ENCODE results near the gene IBTK.
"Not testable (repeated sequence)": the region's sequence is repeated elsewhere in the genome, so short reads cannot be mapped to it uniquely, and the experiment has no call there.

Gene IBTK

GRCh38 chr6:82245376-82245775 lies 2.2 kb downstream of the IBTK start:
- no peak for DNase-seq

GRCh38 chr6:82243884-82244283 lies 3.7 kb downstream of the IBTK start:
- DNase-seq, result no peak

DNA sequence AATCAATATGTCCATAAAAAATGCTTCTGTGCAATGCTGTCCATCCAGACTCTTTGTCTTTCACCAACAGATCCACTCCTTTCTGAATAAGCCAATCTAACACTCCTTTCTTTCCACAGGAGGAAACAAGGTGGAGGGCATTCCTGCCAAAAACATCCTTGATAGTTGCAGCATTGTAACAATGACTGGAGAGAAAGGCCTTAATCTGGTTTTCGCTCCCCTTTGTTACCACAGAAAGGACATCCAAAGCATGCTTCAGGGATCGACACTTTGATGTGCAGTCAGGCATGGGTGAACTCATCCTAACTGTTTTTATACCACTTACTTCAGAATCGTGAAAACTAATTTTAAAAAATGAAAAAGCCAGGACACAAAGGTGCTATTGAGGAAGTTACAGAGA lies 7.4 kb downstream of the IBTK start:
- DNase-seq, result no peak

- no peak for DNase-seq
Observed at GRCh38 chr6:82239597-82239996, 7.9 kb downstream of the IBTK start.

DNA sequence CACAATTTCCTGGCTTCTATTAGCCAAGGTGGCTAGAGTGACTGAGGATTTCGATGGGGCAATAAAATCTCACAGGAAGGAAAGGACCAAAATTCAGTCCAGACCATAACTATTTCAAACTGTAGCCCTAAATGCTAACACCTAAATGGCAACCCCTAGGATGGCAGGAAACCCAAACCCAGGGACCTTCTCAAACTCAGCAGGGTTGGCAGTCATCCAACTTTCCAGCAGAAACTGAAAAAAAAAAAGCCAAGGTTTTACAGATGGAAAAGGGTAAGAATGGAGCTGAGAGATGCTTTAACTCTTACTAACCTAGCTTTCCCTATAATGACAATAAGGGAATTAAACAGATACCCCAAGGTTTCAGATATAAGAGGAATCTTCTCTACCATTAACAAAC lies 10.5 kb downstream of the IBTK start:
- no peak for DNase-seq

GRCh38 chr6:82227770-82228169 lies 19.8 kb downstream of the IBTK start:
- no peak for DNase-seq

- DNase-seq, result no peak
Observed at GRCh38 chr6:82220167-82220566, 27.4 kb downstream of the IBTK start.

DNA sequence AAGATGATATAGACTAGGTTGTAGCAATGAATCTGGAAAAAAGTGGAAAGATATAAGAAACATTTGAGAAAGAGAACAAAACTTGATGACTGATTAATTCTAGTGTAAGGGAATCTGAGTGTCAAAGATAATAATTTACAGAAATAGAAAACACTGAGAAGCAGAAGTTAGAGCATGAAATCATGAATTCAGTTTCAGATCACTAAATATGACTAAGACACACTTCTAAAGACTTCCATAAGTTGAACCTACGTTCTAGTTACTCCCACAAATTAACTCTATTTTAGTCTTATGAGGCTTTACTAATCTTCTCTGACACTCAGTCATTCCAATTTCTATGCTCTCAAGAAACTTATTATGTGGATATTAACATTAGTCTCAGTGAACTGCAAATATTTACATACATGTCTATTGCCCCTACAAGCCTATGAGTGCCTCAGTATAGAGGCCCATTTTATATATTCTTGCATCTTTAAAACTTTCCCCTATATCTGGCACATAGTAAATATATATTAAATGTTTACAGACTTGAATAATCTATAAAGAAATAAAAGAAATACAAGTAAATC lies 30.4 kb downstream of the IBTK start:
- no peak for DNase-seq

DNA sequence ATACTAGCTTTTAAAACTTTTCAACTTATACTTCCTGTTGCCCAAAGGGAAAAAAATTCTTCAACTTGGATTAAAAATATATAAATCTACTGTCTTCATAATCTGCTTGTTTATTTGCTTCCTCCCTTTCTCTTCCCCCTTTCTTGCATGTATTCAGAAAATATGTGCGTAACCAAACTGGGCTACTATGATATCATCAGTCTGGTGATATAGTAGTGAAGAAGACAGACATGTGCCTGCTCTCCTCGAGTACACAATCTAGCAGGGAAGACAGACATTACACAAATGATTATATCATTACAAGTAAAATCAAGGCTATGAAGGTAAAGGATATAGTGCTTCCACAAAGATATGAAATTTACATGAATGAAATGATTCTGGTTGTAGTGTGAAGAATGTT lies 31.0 kb downstream of the IBTK start:
- no peak for DNase-seq

- DNase-seq, result no peak
Observed at GRCh38 chr6:82211326-82211725, 36.2 kb downstream of the IBTK start.

DNA sequence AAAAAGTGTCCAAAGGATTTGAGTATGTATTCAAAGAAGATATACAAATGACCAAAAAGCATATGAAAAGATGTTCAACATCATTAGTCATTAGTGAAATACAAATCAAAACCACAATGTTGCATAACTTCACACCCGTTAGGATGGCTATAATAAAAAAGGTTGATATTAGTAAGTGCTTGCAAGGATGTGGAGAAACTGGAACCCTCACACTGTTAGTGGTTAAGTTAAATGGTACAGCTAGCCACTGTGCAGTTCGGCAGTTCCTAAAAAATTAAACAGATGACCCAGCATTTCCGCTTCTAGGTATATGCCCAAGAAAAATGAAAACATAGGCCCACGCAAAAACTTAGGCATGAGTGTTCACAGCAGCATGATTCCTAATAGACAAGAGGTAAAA lies 38.6 kb downstream of the IBTK start:
- DNase-seq, result no peak

DNA sequence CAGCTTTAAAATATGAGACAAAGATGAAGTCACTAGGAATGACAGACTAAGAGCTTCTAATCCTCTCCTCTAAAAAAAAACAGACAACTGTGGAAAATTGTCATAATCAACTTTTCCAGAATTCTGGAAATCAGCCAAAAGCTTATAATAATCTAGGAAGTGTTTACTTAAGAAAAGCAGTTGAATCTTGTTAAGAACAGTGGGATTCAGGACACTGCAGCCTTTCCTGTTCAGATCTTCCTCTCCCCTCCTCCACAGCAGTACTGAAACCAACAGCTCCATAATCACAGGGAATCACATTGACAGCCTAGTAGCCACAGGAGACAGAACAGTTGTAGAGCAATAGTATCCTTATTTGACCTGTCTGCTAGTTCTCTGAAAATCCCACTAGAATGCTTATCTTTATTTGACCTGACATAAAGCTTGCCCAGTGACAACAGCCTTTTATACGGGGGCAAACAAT lies 41.6 kb downstream of the IBTK start:
- no peak for DNase-seq

GRCh38 chr6:82204020-82204419 lies 43.5 kb downstream of the IBTK start:
- DNase-seq, result no peak

DNA sequence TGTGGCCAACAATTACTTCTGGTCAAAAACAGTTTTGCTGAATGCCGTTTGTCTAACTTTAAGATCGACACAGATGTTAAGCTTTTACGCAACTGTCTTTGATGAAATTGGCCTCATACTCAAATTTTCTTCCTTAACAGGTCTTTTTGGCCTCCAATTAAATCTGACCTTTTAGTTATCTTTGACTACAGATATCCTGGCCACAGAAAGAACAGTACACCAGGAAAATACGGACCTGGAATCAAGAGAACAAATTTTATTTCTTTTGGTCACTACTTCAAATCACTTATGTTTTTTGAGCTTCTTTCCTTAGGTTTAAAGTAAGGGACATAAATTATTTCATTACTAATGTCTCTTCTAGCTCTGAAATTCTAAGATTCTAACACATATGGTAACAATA lies 49.8 kb downstream of the IBTK start:
- DNase-seq, result no peak

DNA sequence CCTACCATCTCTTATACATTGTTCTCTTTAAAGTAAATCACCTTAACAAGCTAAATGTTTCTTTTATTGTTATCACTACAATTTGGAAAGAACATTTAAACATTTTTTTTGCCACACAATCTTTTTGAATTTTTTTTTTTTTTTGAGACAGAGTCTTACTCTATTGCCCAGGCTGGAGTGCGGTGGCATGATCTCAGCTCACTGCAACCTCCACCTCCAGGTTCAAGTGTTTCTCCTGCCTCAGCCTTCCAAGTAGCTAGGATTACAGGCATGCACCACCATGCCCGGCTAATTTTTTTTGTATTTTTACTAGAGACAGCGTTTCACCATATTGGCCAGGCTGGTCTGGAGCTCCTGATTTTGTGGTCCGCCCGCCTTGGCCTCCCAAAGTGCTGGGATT lies 50.3 kb downstream of the IBTK start:
- not testable (repeated sequence) for DNase-seq

DNA sequence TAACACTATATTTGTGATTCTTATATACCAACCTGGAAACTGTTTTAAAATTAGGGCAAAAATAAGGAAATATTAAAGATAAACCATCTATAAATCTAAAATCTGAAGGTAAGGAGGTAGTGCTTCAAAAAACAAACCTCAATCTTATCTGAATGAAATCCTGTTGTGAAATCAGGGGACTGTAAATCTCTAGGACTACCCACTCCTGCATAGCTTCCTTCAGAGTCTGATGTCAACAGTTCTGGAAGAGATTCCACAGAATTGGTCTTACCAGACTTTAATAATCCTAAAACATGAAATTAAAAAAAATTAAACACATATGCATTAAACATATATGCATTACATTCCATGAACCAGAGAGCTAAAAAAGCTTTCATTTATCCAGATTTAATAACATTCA lies 51.4 kb downstream of the IBTK start:
- no peak for DNase-seq

GRCh38 chr6:82195619-82196018 lies 51.9 kb downstream of the IBTK start:
- no peak for DNase-seq

DNA sequence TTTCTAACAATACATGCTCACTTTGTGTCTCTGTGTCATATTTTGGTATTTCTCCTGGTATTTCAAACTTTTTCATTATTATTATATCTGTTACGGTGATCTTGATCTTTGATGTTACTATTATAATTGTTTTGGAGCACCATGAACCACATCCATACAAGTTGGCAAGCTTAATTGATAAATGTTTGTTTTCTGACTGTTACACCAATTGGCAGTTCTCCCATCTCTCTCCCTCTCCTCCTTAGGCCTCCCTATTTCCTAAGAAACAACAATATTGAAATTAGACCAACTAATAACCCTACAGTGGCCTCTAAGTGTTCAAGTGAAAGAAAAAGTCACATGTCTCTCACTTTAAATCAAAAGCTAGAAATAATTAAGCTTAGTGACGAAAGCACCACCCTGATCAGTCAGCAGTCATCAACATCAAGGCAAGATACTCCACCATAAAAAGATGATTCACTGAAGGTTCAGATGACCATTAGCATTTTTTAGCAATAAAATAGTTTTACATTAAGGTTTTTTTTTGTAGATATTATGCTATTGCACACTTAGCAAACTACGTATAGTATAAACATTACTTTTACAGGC lies 61.5 kb downstream of the IBTK start:
- no peak for DNase-seq

DNA sequence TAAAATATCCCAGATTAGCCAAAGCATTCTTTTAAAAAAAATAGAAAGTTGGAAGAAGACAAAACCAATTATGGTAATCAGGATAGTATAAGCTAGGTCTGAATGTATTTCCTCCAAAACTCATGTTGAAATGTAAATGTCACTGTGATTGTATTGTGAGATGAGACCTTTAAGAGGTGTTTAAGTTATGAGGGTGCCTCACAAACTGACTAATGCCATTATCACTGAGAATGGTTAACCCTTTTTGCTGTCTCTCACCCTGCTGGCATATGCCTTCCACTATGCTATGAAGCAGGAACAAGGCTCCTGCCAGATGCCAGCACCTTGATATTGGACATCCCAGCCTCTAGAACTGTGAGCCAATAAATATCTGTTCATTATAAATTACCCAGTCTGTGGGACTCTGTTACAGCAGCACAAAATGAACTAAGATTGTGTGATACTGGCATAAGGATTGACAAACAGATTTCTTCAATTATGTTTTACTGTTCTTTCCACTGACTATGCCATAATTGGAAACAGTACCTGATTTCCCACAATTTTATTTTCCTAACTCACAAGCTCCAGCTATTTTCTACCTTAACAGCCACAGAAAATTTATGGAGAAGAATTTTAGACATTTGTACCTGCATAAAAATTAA lies 63.8 kb downstream of the IBTK start:
- DNase-seq, result no peak

DNA sequence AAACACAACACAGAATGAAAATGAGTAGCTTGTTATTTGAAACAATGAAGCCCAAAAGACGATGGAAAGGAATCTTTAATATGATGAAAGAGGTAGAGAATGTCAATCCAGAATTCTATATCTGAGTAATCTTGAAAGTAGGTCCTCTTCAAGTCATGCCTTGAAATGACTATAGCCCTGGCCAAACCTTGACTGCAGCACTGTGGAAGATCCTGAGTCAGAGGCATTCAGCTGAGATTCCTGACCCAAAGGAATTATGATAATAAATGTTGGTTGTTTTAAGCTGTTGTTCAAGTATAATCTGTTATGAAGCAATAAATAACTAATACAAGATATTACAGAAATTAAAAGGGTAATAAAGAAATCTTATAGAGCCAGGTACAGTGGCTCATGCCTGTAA lies 64.8 kb downstream of the IBTK start:
- DNase-seq, result no peak

DNA sequence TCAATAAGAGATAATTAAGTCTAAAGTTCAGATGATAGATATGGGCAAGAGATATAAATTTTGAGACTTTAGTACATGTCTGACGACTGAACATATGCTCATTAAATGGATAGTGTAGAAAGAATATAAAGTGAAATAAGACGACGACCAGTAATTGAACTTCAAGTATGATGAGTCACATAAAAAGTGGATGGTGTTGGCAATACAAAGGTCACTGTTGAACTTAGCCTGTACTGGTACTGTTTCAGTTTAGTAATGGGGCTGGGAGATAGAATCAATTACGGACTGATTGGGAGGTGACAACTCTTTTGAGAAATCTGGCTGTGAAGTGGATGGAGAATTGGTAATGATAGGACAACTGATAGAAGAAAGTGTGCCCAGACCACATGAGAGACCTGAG lies 68.1 kb downstream of the IBTK start:
- no peak for DNase-seq

- DNase-seq, result no peak
Observed at GRCh38 chr6:82178759-82179112, 68.8 kb downstream of the IBTK start.

- no peak for DNase-seq
Observed at GRCh38 chr6:82178077-82178758, 69.3 kb downstream of the IBTK start.

GRCh38 chr6:82176616-82177015 lies 70.9 kb downstream of the IBTK start:
- DNase-seq, result no peak
